Right lobe of liver (tissue), 4 donors: ENCODE results near the gene CNPY1.

Experiments
- POLR2A ChIP-seq: fragments of 450-650 bp; IDR thresholded peaks from one replicate; pipeline ENCODE4 v1.6.1; 2017; ENCODE audit warnings: antibody characterized with exemption, mild to moderate bottlenecking
- TF ChIP-seq, protein P1 (sequence below), 4 donors: fragments of 200-600 bp in 3 of 4; fragments of 450-650 bp in 1 of 4; IDR thresholded peaks; one replicate each; pipeline versions ENCODE4 v1.5.1 to v1.8.0; 2016 to 2022; ENCODE audit warnings: antibody characterized with exemption in 4 of 4, mild to moderate bottlenecking in 2 of 4
- donor health status: DM: no; HTN: no; CAD: no.
- donor health status: DM: no; HTN: no; CAD: no.
- donor health status: DM: no; HTN: yes; CAD: no.

- TF ChIP-seq, protein P1, sequence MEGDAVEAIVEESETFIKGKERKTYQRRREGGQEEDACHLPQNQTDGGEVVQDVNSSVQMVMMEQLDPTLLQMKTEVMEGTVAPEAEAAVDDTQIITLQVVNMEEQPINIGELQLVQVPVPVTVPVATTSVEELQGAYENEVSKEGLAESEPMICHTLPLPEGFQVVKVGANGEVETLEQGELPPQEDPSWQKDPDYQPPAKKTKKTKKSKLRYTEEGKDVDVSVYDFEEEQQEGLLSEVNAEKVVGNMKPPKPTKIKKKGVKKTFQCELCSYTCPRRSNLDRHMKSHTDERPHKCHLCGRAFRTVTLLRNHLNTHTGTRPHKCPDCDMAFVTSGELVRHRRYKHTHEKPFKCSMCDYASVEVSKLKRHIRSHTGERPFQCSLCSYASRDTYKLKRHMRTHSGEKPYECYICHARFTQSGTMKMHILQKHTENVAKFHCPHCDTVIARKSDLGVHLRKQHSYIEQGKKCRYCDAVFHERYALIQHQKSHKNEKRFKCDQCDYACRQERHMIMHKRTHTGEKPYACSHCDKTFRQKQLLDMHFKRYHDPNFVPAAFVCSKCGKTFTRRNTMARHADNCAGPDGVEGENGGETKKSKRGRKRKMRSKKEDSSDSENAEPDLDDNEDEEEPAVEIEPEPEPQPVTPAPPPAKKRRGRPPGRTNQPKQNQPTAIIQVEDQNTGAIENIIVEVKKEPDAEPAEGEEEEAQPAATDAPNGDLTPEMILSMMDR (IDR thresholded peaks at IDR 0.05): no peak
- no peak for TF ChIP-seq POLR2A
These were observed 15.7 kb upstream of the CNPY1 start for GRCh38 chr7:155562106-155562505.
